Activated CD4-positive, alpha-beta T cell treated with anti-CD3 and anti-CD28 coated beads, Interleukin-2, amount 10 ng/mL, durations not matched to agents 24 days and 14 days (primary cell): ENCODE measurements around the gene CD5L. TPM values are rescaled to one million over a fixed set of nuclear protein-coding genes. Genes with fewer than 3 reads are reported as not detected.

ENCODE experiments used
- DNase-seq: peaks from one replicate; pipeline ENCODE4 v3.0.0; 2022
- H3K27ac Mint-ChIP-seq: one replicate; pipeline ENCODE4 v1.8.0; 2022; ENCODE audit warnings: mild to moderate bottlenecking, mixed read lengths
- H3K27me3 Mint-ChIP-seq: one replicate; pipeline ENCODE4 v1.8.0; 2022; ENCODE audit warnings: mixed read lengths
- H3K36me3 Mint-ChIP-seq: one replicate; pipeline ENCODE4 v1.8.0; 2022; ENCODE audit warnings: low read depth, mild to moderate bottlenecking, mixed read lengths
- H3K4me1 Mint-ChIP-seq: one replicate; pipeline ENCODE4 v1.8.0; 2021; ENCODE audit warnings: mixed read lengths
- H3K4me3 Mint-ChIP-seq: one replicate; pipeline ENCODE4 v1.8.0; 2022; ENCODE audit warnings: mild to moderate bottlenecking, moderate library complexity, mixed read lengths
- H3K9me3 Mint-ChIP-seq: one replicate; pipeline ENCODE4 v1.8.0; 2021; ENCODE audit warnings: mixed read lengths
- intact Hi-C: fragments of 100-400 bp; cut with micrococcal nuclease; formaldehyde crosslinking; loops from one replicate; pipeline ENCODE4 v1.15.1; 2023
- total RNA-seq: library from RNA; stranded (reverse); gene quantifications from 2 replicates; pipeline ENCODE4 v1.2.3, GENCODE V29; 2022

Gene CD5L
- total RNA-seq, 1 donor from 2014 or later, result not detected

DNA sequence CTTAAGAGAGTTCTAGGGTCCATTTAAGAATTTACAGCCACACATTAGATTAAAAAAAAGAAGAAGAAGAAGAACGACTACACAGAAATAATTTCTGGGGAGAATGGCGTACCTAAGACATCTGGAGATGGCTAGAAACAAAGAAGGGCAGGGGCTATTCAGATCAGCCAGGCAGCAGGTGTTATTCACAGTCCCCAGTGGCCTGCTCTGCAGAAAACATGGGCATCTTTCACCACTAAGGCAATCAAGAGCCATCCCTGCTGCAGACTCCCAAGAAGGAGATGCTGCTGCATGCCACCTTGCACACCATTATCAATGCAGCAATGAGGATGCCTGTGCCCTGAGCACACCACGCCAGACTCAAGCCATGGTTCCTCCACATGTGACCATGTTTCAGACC lies 56.8 kb downstream of the CD5L start:
- H3K9me3 Mint-ChIP-seq, result no peaks in the 10 kb centered on the region
- no peaks in the 10 kb centered on the region for H3K27me3 Mint-ChIP-seq
- no peaks in the 10 kb centered on the region for H3K36me3 Mint-ChIP-seq
- intact Hi-C loops, result no loop called here
- no peak overlapping the region for H3K4me3 Mint-ChIP-seq
- H3K27ac Mint-ChIP-seq, result no peak overlapping the region
- no peak for DNase-seq
- no peaks in the 10 kb centered on the region for H3K4me1 Mint-ChIP-seq

GRCh38 chr1:157782931-157783330 lies 58.7 kb downstream of the CD5L start:
- H3K27ac Mint-ChIP-seq, result no peak overlapping the region
- intact Hi-C loops, result no loop called here
- DNase-seq, result no peak
- no peaks in the 10 kb centered on the region for H3K4me1 Mint-ChIP-seq
- H3K36me3 Mint-ChIP-seq, result no peaks in the 10 kb centered on the region
- H3K4me3 Mint-ChIP-seq, result no peak overlapping the region
- no peaks in the 10 kb centered on the region for H3K9me3 Mint-ChIP-seq
- H3K27me3 Mint-ChIP-seq, result no peaks in the 10 kb centered on the region

- intact Hi-C loops, result no loop called here
- Mint-ChIP-seq H3K4me1 (no peaks in the 10 kb centered on the region), H3K36me3 (no peaks in the 10 kb centered on the region), H3K27ac (no peak overlapping the region), H3K27me3 (no peaks in the 10 kb centered on the region), H3K9me3 (no peaks in the 10 kb centered on the region), H3K4me3 (no peak overlapping the region)
- DNase-seq, result no peak
These were observed 60.6 kb downstream of the CD5L start for GRCh38 chr1:157781048-157781447.

Other genes with a start within 250 kb of the CD5L start
- not detected in 2 replicates for gene FCRL4, start 243.7 kb downstream of the CD5L start, total RNA-seq
- gene FCRL3, start 141.0 kb downstream of the CD5L start, total RNA-seq, result 0.05 and 0.09 TPM in 2 replicates
- not detected in 2 replicates for gene FCRL2, start 64.7 kb downstream of the CD5L start, total RNA-seq
- not detected in 2 replicates for gene FCRL1, start 21.7 kb downstream of the CD5L start, total RNA-seq
- gene KIRREL1, start 151.8 kb upstream of the CD5L start, total RNA-seq, result 0.02 TPM in 1 of 2 replicates, not detected in the other